Measurements from ENCODE around the gene PIGT.

PIGT gene

GRCh38 chr20:45410887-45411286, 5.1 kb upstream of the PIGT start:
- H3K9ac ChIP-seq: no peak overlapping the region
- no peak overlapping the region for H3K4me2 ChIP-seq
- H3K27ac ChIP-seq: no peak overlapping the region
- no peak overlapping the region for H3K4me3 ChIP-seq
- peaks cover 0 to 26% (median 0%) of the 10 kb centered on the region in 11 experiments; a peak in 5 of 22 replicates for H4K20me1 ChIP-seq
- no peaks in the 10 kb centered on the region; a peak in 1 of 22 replicates for H3K9me3 ChIP-seq (replicated peaks in 1 of 11)
- no peak for TF ChIP-seq Cebpa-rat (IDR thresholded peaks at IDR 0.05)
- H3K36me3 ChIP-seq: peaks cover 0 to 17% (median 0%) of the 10 kb centered on the region in 11 experiments; a peak in 4 of 22 replicates
- H3K27me3 ChIP-seq: peaks cover 15 to 38% (median 27%) of the 10 kb centered on the region in 11 experiments
- H3K4me1 ChIP-seq: peaks cover 24 to 48% (median 42%) of the 10 kb centered on the region in 10 experiments

- H3K27ac ChIP-seq: no peak overlapping the region
- H3K4me1 ChIP-seq: peaks cover 28 to 44% (median 37%) of the 10 kb centered on the region in 10 experiments
- no peak for TF ChIP-seq Cebpa-rat (IDR thresholded peaks at IDR 0.05)
- peaks cover 0 to 25% (median 0%) of the 10 kb centered on the region in 11 experiments; a peak in 5 of 22 replicates for H4K20me1 ChIP-seq
- H3K9ac ChIP-seq: no peak overlapping the region
- no peaks in the 10 kb centered on the region for H3K9me3 ChIP-seq (replicated peaks in 1 of 11)
- H3K27me3 ChIP-seq: peaks cover 0 to 21% (median 9%) of the 10 kb centered on the region in 11 experiments; a peak in 18 of 22 replicates
- no peak overlapping the region for H3K4me3 ChIP-seq
- H3K36me3 ChIP-seq: peaks cover 0 to 17% (median under 1%) of the 10 kb centered on the region in 11 experiments; a peak in 6 of 22 replicates
- no peak overlapping the region for H3K4me2 ChIP-seq
These were observed 3.3 kb upstream of the PIGT start for GRCh38 chr20:45412653-45413052.

GRCh38 chr20:45413479-45413878, 2.5 kb upstream of the PIGT start:
- peaks cover under 1 to 26% (median 9%) of the 10 kb centered on the region in 11 experiments; a peak in 21 of 22 replicates for H3K36me3 ChIP-seq
- H4K20me1 ChIP-seq: peaks cover 0 to 25% (median 4%) of the 10 kb centered on the region in 11 experiments; a peak in 10 of 22 replicates
- no peak overlapping the region for H3K4me2 ChIP-seq
- no peaks in the 10 kb centered on the region for H3K9me3 ChIP-seq (replicated peaks in 1 of 11)
- peaks cover 0 to 12% (median 1%) of the 10 kb centered on the region in 11 experiments; a peak in 5 of 22 replicates for H3K27me3 ChIP-seq
- peaks cover 30 to 40% (median 32%) of the 10 kb centered on the region in 10 experiments for H3K4me1 ChIP-seq
- no peak for TF ChIP-seq Cebpa-rat (IDR thresholded peaks at IDR 0.05)
- no peak overlapping the region for H3K4me3 ChIP-seq
- no peak overlapping the region for H3K27ac ChIP-seq
- no peak overlapping the region for H3K9ac ChIP-seq

DNA sequence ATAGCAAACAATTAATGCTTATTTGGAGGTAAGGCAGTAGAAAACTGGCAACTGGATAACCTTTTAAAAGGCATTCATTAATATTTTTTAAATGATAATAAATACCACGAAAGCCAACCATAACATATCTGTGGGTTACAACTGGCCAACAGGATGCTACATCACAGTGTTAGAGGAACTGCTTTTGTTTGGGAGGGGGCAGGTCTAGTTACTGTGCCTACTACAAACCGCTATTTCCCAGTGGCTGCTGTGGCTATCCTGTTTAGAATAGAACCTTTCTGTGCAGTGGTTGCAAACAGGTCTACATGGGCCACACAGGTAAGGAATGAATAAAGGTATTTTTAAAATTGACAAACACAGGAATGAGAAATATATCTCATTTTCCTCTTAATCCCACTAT, 976 bp downstream of the PIGT start:
- H3K9ac ChIP-seq: peak overlapping the region; percentile 85 to 93 (median 89)
- no peaks in the 10 kb centered on the region for H3K27me3 ChIP-seq
- no peak for TF ChIP-seq Cebpa-rat (IDR thresholded peaks at IDR 0.05)
- H4K20me1 ChIP-seq: peaks cover 0 to 42% (median 23%) of the 10 kb centered on the region in 11 experiments; a peak in 11 of 22 replicates
- H3K4me3 ChIP-seq: peak overlapping the region; percentile 72 to 94 (median 92)
- H3K4me2 ChIP-seq: peak overlapping the region; percentile 88 to 99 (median 98)
- peak overlapping the region in 8 of 11 experiments; percentile 84 to 89 (median 87); a peak in 15 of 22 replicates for H3K27ac ChIP-seq
- peaks cover 14 to 28% (median 25%) of the 10 kb centered on the region in 10 experiments for H3K4me1 ChIP-seq
- H3K36me3 ChIP-seq: peaks cover 35 to 47% (median 43%) of the 10 kb centered on the region in 11 experiments
- no peaks in the 10 kb centered on the region for H3K9me3 ChIP-seq (replicated peaks in 1 of 11)

GRCh38 chr20:45419188-45420091, 3.5 kb downstream of the PIGT start:
- no peaks in the 10 kb centered on the region for H3K9me3 ChIP-seq (replicated peaks in 1 of 11)
- H3K4me2 ChIP-seq: no peak overlapping the region
- peaks cover 14 to 28% (median 25%) of the 10 kb centered on the region in 10 experiments for H3K4me1 ChIP-seq
- H3K9ac ChIP-seq: peak overlapping the region in 1 of 11 experiments; percentile 9; a peak in 1 of 22 replicates
- peaks cover 0 to 42% (median 25%) of the 10 kb centered on the region in 11 experiments; a peak in 12 of 22 replicates for H4K20me1 ChIP-seq
- H3K27ac ChIP-seq: no peak overlapping the region
- no peak overlapping the region for H3K4me3 ChIP-seq
- H3K27me3 ChIP-seq: no peaks in the 10 kb centered on the region
- peaks cover 60 to 73% (median 68%) of the 10 kb centered on the region in 11 experiments for H3K36me3 ChIP-seq
- TF ChIP-seq Cebpa-rat (IDR thresholded peaks at IDR 0.05): no peak

DNA sequence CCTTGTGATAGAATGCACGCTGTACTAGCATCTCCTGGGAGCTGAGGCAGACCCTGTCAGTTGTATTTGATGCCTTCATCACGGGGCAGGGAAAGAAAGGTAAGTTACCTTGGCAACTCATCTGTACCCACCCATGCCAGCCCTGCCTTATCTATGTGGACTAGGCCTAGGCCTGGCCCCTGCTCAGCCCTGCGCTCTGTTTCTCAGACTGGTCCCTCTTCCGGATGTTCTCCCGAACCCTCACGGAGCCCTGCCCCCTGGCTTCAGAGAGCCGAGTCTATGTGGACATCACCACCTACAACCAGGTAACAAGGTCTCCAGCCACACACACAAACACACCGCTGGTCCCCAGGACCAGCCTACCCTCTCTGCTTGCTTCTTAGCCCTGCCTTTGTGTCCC, 4.2 kb downstream of the PIGT start:
- H3K36me3 ChIP-seq: peaks cover 65 to 79% (median 73%) of the 10 kb centered on the region in 11 experiments
- no peaks in the 10 kb centered on the region for H3K9me3 ChIP-seq (replicated peaks in 1 of 11)
- H3K9ac ChIP-seq: no peak overlapping the region
- H4K20me1 ChIP-seq: peaks cover 0 to 44% (median 25%) of the 10 kb centered on the region in 11 experiments; a peak in 12 of 22 replicates
- TF ChIP-seq Cebpa-rat (IDR thresholded peaks at IDR 0.05): no peak
- H3K4me2 ChIP-seq: no peak overlapping the region
- H3K27me3 ChIP-seq: no peaks in the 10 kb centered on the region
- peaks cover 14 to 24% (median 22%) of the 10 kb centered on the region in 10 experiments for H3K4me1 ChIP-seq
- H3K27ac ChIP-seq: no peak overlapping the region
- H3K4me3 ChIP-seq: no peak overlapping the region

DNA sequence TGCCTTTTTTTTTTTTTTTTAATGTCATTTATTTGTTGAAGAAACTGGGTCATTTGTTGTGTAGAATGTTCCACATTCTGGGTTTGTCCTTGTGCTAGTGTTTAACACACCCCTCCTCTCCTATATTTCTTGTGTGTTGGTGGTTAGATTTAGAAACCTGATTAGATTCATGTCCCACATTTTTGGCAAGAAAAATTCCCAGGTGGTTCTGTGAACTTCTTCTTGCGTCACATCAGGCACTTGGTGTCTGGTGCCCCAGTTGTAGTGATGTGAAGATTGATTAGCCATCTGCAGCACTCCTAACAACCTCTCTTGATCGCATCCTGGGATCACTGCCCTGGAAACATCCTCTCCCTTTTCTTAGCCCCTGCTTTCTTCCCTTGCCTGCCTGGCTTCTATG, 7.8 kb downstream of the PIGT start:
- TF ChIP-seq Cebpa-rat (IDR thresholded peaks at IDR 0.05): no peak
- Histone ChIP-seq H3K36me3 (peaks cover 78 to 94% (median 87%) of the 10 kb centered on the region in 11 experiments), H3K9ac (no peak overlapping the region; a peak in 1 of 22 replicates), H3K9me3 (replicated peaks in 1 of 11) (no peaks in the 10 kb centered on the region), H3K4me1 (no peaks in the 10 kb centered on the region), H4K20me1 (peaks cover 0 to 44% (median 18%) of the 10 kb centered on the region in 11 experiments; a peak in 12 of 22 replicates), H3K27ac (no peak overlapping the region), H3K27me3 (no peaks in the 10 kb centered on the region), H3K4me3 (no peak overlapping the region), H3K4me2 (no peak overlapping the region)

DNA sequence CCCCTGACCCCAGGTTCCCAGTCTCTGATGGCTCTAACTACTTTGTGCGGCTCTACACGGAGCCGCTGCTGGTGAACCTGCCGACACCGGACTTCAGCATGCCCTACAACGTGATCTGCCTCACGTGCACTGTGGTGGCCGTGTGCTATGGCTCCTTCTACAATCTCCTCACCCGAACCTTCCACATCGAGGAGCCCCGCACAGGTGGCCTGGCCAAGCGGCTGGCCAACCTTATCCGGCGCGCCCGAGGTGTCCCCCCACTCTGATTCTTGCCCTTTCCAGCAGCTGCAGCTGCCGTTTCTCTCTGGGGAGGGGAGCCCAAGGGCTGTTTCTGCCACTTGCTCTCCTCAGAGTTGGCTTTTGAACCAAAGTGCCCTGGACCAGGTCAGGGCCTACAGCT, 9.6 kb downstream of the PIGT start:
- no peaks in the 10 kb centered on the region for H3K9me3 ChIP-seq (replicated peaks in 1 of 11)
- peaks cover 0 to 27% (median 0%) of the 10 kb centered on the region in 11 experiments; a peak in 6 of 22 replicates for H4K20me1 ChIP-seq
- peaks cover 61 to 88% (median 70%) of the 10 kb centered on the region in 11 experiments for H3K36me3 ChIP-seq
- no peaks in the 10 kb centered on the region for H3K4me1 ChIP-seq
- H3K4me3 ChIP-seq: no peak overlapping the region
- H3K4me2 ChIP-seq: no peak overlapping the region
- no peak overlapping the region for H3K9ac ChIP-seq
- no peak overlapping the region for H3K27ac ChIP-seq
- no peaks in the 10 kb centered on the region for H3K27me3 ChIP-seq
- TF ChIP-seq Cebpa-rat (IDR thresholded peaks at IDR 0.05): no peak

Measured in BLaER1 treated with 17β-estradiol and CSF1 and Interleukin-3, amounts not matched to agents 10 nM and 100 nM (cell line).